ENCODE measurements around the gene LDLRAD4. TPM values are rescaled to one million over a fixed set of nuclear protein-coding genes. Genes with fewer than 3 reads are reported as not detected.

LDLRAD4 gene
- polyA plus RNA-seq, 4 donors, result 10.4 to 20.6 (median 11.6) TPM

- no peak for DNase-seq (ENCODE audit: low read depth in 4 of 4, low spot score in 3 of 4)
These were observed 275.2 kb downstream of the LDLRAD4 start for GRCh38 chr18:13493725-13494124.

GRCh38 chr18:13494871-13495445, 276.4 kb downstream of the LDLRAD4 start:
- no peak for DNase-seq (ENCODE audit: low read depth in 4 of 4, low spot score in 3 of 4)

GRCh38 chr18:13495961-13496360, 277.4 kb downstream of the LDLRAD4 start:
- DNase-seq (ENCODE audit: low read depth in 4 of 4, low spot score in 3 of 4), result no peak

- no peak for DNase-seq (ENCODE audit: low read depth in 4 of 4, low spot score in 3 of 4)
These were observed 278.2 kb downstream of the LDLRAD4 start for GRCh38 chr18:13496691-13497281.

GRCh38 chr18:13499803-13500202, 281.2 kb downstream of the LDLRAD4 start:
- no peak for DNase-seq (ENCODE audit: low read depth in 4 of 4, low spot score in 3 of 4)

- peak in 2 of 4 donors; percentile 52 to 53 for DNase-seq (ENCODE audit: low read depth in 4 of 4, low spot score in 3 of 4)
These were observed 281.8 kb downstream of the LDLRAD4 start for GRCh38 chr18:13500227-13500865.

GRCh38 chr18:13500869-13501542, 282.4 kb downstream of the LDLRAD4 start:
- DNase-seq (ENCODE audit: low read depth in 4 of 4, low spot score in 3 of 4), result no peak

GRCh38 chr18:13501543-13501887, 283.0 kb downstream of the LDLRAD4 start:
- no peak for DNase-seq (ENCODE audit: low read depth in 4 of 4, low spot score in 3 of 4)

- DNase-seq (ENCODE audit: low read depth in 4 of 4, low spot score in 3 of 4), result no peak
These were observed 283.3 kb downstream of the LDLRAD4 start for GRCh38 chr18:13501891-13502290.

GRCh38 chr18:13502585-13502984, 284.0 kb downstream of the LDLRAD4 start:
- no peak for DNase-seq (ENCODE audit: low read depth in 4 of 4, low spot score in 3 of 4)

- no peak for DNase-seq (ENCODE audit: low read depth in 4 of 4, low spot score in 3 of 4)
These were observed 285.3 kb downstream of the LDLRAD4 start for GRCh38 chr18:13503836-13504235.

GRCh38 chr18:13505780-13506345, 287.3 kb downstream of the LDLRAD4 start:
- no peak for DNase-seq (ENCODE audit: low read depth in 4 of 4, low spot score in 3 of 4)

- DNase-seq (ENCODE audit: low read depth in 4 of 4, low spot score in 3 of 4), result no peak
These were observed 292.0 kb downstream of the LDLRAD4 start for GRCh38 chr18:13510594-13510993.

GRCh38 chr18:13511961-13512577, 293.5 kb downstream of the LDLRAD4 start:
- DNase-seq (ENCODE audit: low read depth in 4 of 4, low spot score in 3 of 4), result no peak

GRCh38 chr18:13513021-13513420, 294.5 kb downstream of the LDLRAD4 start:
- no peak for DNase-seq (ENCODE audit: low read depth in 4 of 4, low spot score in 3 of 4)

- DNase-seq (ENCODE audit: low read depth in 4 of 4, low spot score in 3 of 4), result no peak
These were observed 294.9 kb downstream of the LDLRAD4 start for GRCh38 chr18:13513481-13513880.

- no peak for DNase-seq (ENCODE audit: low read depth in 4 of 4, low spot score in 3 of 4)
These were observed 296.0 kb downstream of the LDLRAD4 start for GRCh38 chr18:13514558-13514957.

- no peak for DNase-seq (ENCODE audit: low read depth in 4 of 4, low spot score in 3 of 4)
These were observed 298.3 kb downstream of the LDLRAD4 start for GRCh38 chr18:13516855-13517254.

GRCh38 chr18:13517369-13517768, 298.8 kb downstream of the LDLRAD4 start:
- no peak for DNase-seq (ENCODE audit: low read depth in 4 of 4, low spot score in 3 of 4)

- DNase-seq (ENCODE audit: low read depth in 4 of 4, low spot score in 3 of 4), result no peak
These were observed 299.8 kb downstream of the LDLRAD4 start for GRCh38 chr18:13518382-13518781.

- DNase-seq (ENCODE audit: low read depth in 4 of 4, low spot score in 3 of 4), result no peak
These were observed 301.7 kb downstream of the LDLRAD4 start for GRCh38 chr18:13520306-13520705.

Measured in left renal pelvis (tissue), 4 donors.